Measurements from ENCODE around the gene OR5K3. TPM values are rescaled to one million over a fixed set of nuclear protein-coding genes. Genes with fewer than 3 reads are reported as not detected.
"Not testable (repeated sequence)": the region's sequence is repeated elsewhere in the genome, so short reads cannot be mapped to it uniquely, and the experiment has no call there.

Gene OR5K3
- total RNA-seq, 1 experiment from 2014 or later, result not detected

- H3K4me3 ChIP-seq (ENCODE audit: low read length); H3K27ac ChIP-seq (ENCODE audit: low read length); DNase-seq; H3K79me2 ChIP-seq (ENCODE audit: low read length); H3K9me3 ChIP-seq (ENCODE audit: low read length); H3K27me3 ChIP-seq (ENCODE audit: low read length); H3K9me2 ChIP-seq (replicated peaks; ENCODE audit: insufficient read depth, low read length); H4K20me1 ChIP-seq (ENCODE audit: insufficient read depth, low read depth, low read length); H3K9ac ChIP-seq (ENCODE audit: low read length); H3K4me2 ChIP-seq (ENCODE audit: low read depth, low read length, poor library complexity, severe bottlenecking); H3K36me3 ChIP-seq (ENCODE audit: insufficient read depth, low read length); H3K4me1 ChIP-seq (ENCODE audit: low read length); H2AFZ ChIP-seq (ENCODE audit: low read length): not testable (repeated sequence)
Measured at GRCh38 chr3:98396482-98396881, 6.0 kb downstream of the OR5K3 start.

- Histone ChIP-seq H4K20me1 (ENCODE audit: insufficient read depth, low read depth, low read length) (no peaks in the 10 kb centered on the region), H3K9ac (ENCODE audit: low read length) (no peak overlapping the region), H3K36me3 (ENCODE audit: insufficient read depth, low read length) (no peaks in the 10 kb centered on the region), H3K4me2 (ENCODE audit: low read depth, low read length, poor library complexity, severe bottlenecking) (no peak overlapping the region), H3K79me2 (ENCODE audit: low read length) (no peaks in the 10 kb centered on the region), H3K27ac (ENCODE audit: low read length) (no peak overlapping the region), H3K9me2 (replicated peaks; ENCODE audit: insufficient read depth, low read length) (no peaks in the 10 kb centered on the region), H3K4me3 (ENCODE audit: low read length) (no peak overlapping the region), H2AFZ (ENCODE audit: low read length) (no peak overlapping the region), H3K27me3 (ENCODE audit: low read length) (peaks cover 5% of the 10 kb centered on the region; the same call in 1 of the 2 replicates), H3K4me1 (ENCODE audit: low read length) (no peaks in the 10 kb centered on the region), H3K9me3 (ENCODE audit: low read length) (no peaks in the 10 kb centered on the region)
- DNase-seq, result no peak
Measured at GRCh38 chr3:98398513-98398912, 8.0 kb downstream of the OR5K3 start.

- Histone ChIP-seq H3K36me3 (ENCODE audit: insufficient read depth, low read length) (no peaks in the 10 kb centered on the region), H3K9me2 (replicated peaks; ENCODE audit: insufficient read depth, low read length) (no peaks in the 10 kb centered on the region), H3K9me3 (ENCODE audit: low read length) (no peaks in the 10 kb centered on the region), H3K27me3 (ENCODE audit: low read length) (peaks cover 5% of the 10 kb centered on the region; the same call in 1 of the 2 replicates), H4K20me1 (ENCODE audit: insufficient read depth, low read depth, low read length) (no peaks in the 10 kb centered on the region), H3K9ac (ENCODE audit: low read length) (no peak overlapping the region), H2AFZ (ENCODE audit: low read length) (no peak overlapping the region), H3K79me2 (ENCODE audit: low read length) (no peaks in the 10 kb centered on the region), H3K27ac (ENCODE audit: low read length) (no peak overlapping the region), H3K4me3 (ENCODE audit: low read length) (no peak overlapping the region), H3K4me1 (ENCODE audit: low read length) (no peaks in the 10 kb centered on the region; the same call in 1 of the 2 replicates), H3K4me2 (ENCODE audit: low read depth, low read length, poor library complexity, severe bottlenecking) (no peak overlapping the region)
- no peak for DNase-seq
Measured at GRCh38 chr3:98402507-98402906, 12.0 kb downstream of the OR5K3 start.

- no peak overlapping the region for H3K9ac ChIP-seq (ENCODE audit: low read length)
- DNase-seq, result no peak
- no peaks in the 10 kb centered on the region for H3K36me3 ChIP-seq (ENCODE audit: insufficient read depth, low read length)
- no peaks in the 10 kb centered on the region for H3K9me3 ChIP-seq (ENCODE audit: low read length)
- no peak overlapping the region for H3K4me2 ChIP-seq (ENCODE audit: low read depth, low read length, poor library complexity, severe bottlenecking)
- no peaks in the 10 kb centered on the region for H3K27me3 ChIP-seq (ENCODE audit: low read length)
- no peaks in the 10 kb centered on the region for H4K20me1 ChIP-seq (ENCODE audit: insufficient read depth, low read depth, low read length)
- no peaks in the 10 kb centered on the region for H3K79me2 ChIP-seq (ENCODE audit: low read length)
- H3K27ac ChIP-seq (ENCODE audit: low read length), result no peak overlapping the region
- H2AFZ ChIP-seq (ENCODE audit: low read length), result no peak overlapping the region
- H3K4me1 ChIP-seq (ENCODE audit: low read length), result no peaks in the 10 kb centered on the region; the same call in 1 of the 2 replicates
- no peak overlapping the region for H3K4me3 ChIP-seq (ENCODE audit: low read length)
- H3K9me2 ChIP-seq (replicated peaks; ENCODE audit: insufficient read depth, low read length), result no peaks in the 10 kb centered on the region
Measured at GRCh38 chr3:98404010-98404409, 13.5 kb downstream of the OR5K3 start.

- no peaks in the 10 kb centered on the region for H3K79me2 ChIP-seq (ENCODE audit: low read length)
- H3K36me3 ChIP-seq (ENCODE audit: insufficient read depth, low read length), result no peaks in the 10 kb centered on the region
- H3K4me3 ChIP-seq (ENCODE audit: low read length), result no peak overlapping the region
- no peaks in the 10 kb centered on the region for H3K9me3 ChIP-seq (ENCODE audit: low read length)
- H3K9me2 ChIP-seq (replicated peaks; ENCODE audit: insufficient read depth, low read length), result no peaks in the 10 kb centered on the region
- H2AFZ ChIP-seq (ENCODE audit: low read length), result no peak overlapping the region
- no peak overlapping the region for H3K9ac ChIP-seq (ENCODE audit: low read length)
- no peak overlapping the region for H3K4me2 ChIP-seq (ENCODE audit: low read depth, low read length, poor library complexity, severe bottlenecking)
- no peaks in the 10 kb centered on the region for H3K27me3 ChIP-seq (ENCODE audit: low read length)
- DNase-seq, result peak; percentile 42
- H3K27ac ChIP-seq (ENCODE audit: low read length), result no peak overlapping the region
- no peaks in the 10 kb centered on the region; the same call in 1 of the 2 replicates for H3K4me1 ChIP-seq (ENCODE audit: low read length)
- no peaks in the 10 kb centered on the region for H4K20me1 ChIP-seq (ENCODE audit: insufficient read depth, low read depth, low read length)
Measured at GRCh38 chr3:98406034-98406433, 15.6 kb downstream of the OR5K3 start.

GRCh38 chr3:98432575-98432974, 42.1 kb downstream of the OR5K3 start:
- no peaks in the 10 kb centered on the region for H3K27me3 ChIP-seq (ENCODE audit: low read length)
- H3K9ac ChIP-seq (ENCODE audit: low read length), result no peak overlapping the region
- H3K4me3 ChIP-seq (ENCODE audit: low read length), result no peak overlapping the region
- DNase-seq, result no peak
- no peaks in the 10 kb centered on the region for H3K4me1 ChIP-seq (ENCODE audit: low read length)
- no peaks in the 10 kb centered on the region for H4K20me1 ChIP-seq (ENCODE audit: insufficient read depth, low read depth, low read length)
- no peaks in the 10 kb centered on the region for H3K36me3 ChIP-seq (ENCODE audit: insufficient read depth, low read length)
- peaks cover 15% of the 10 kb centered on the region for H3K9me3 ChIP-seq (ENCODE audit: low read length)
- no peak overlapping the region for H2AFZ ChIP-seq (ENCODE audit: low read length)
- no peaks in the 10 kb centered on the region for H3K9me2 ChIP-seq (replicated peaks; ENCODE audit: insufficient read depth, low read length)
- no peaks in the 10 kb centered on the region for H3K79me2 ChIP-seq (ENCODE audit: low read length)
- H3K4me2 ChIP-seq (ENCODE audit: low read depth, low read length, poor library complexity, severe bottlenecking), result no peak overlapping the region
- H3K27ac ChIP-seq (ENCODE audit: low read length), result no peak overlapping the region

GRCh38 chr3:98433764-98434163, 43.3 kb downstream of the OR5K3 start:
- no peaks in the 10 kb centered on the region for H4K20me1 ChIP-seq (ENCODE audit: insufficient read depth, low read depth, low read length)
- no peak overlapping the region for H3K9ac ChIP-seq (ENCODE audit: low read length)
- H3K79me2 ChIP-seq (ENCODE audit: low read length), result no peaks in the 10 kb centered on the region
- no peaks in the 10 kb centered on the region for H3K36me3 ChIP-seq (ENCODE audit: insufficient read depth, low read length)
- H3K4me3 ChIP-seq (ENCODE audit: low read length), result no peak overlapping the region
- peaks cover 13% of the 10 kb centered on the region for H3K9me3 ChIP-seq (ENCODE audit: low read length)
- no peaks in the 10 kb centered on the region for H3K4me1 ChIP-seq (ENCODE audit: low read length)
- no peaks in the 10 kb centered on the region for H3K27me3 ChIP-seq (ENCODE audit: low read length)
- DNase-seq, result no peak
- no peak overlapping the region for H3K27ac ChIP-seq (ENCODE audit: low read length)
- H3K9me2 ChIP-seq (replicated peaks; ENCODE audit: insufficient read depth, low read length), result no peaks in the 10 kb centered on the region
- H3K4me2 ChIP-seq (ENCODE audit: low read depth, low read length, poor library complexity, severe bottlenecking), result no peak overlapping the region
- H2AFZ ChIP-seq (ENCODE audit: low read length), result no peak overlapping the region

GRCh38 chr3:98434412-98434811, 43.9 kb downstream of the OR5K3 start:
- Histone ChIP-seq H3K4me1 (ENCODE audit: low read length) (no peaks in the 10 kb centered on the region), H3K9me2 (replicated peaks; ENCODE audit: insufficient read depth, low read length) (no peaks in the 10 kb centered on the region), H3K4me2 (ENCODE audit: low read depth, low read length, poor library complexity, severe bottlenecking) (no peak overlapping the region), H3K27ac (ENCODE audit: low read length) (no peak overlapping the region), H3K9ac (ENCODE audit: low read length) (no peak overlapping the region), H2AFZ (ENCODE audit: low read length) (no peak overlapping the region), H3K9me3 (ENCODE audit: low read length) (peaks cover 10% of the 10 kb centered on the region), H4K20me1 (ENCODE audit: insufficient read depth, low read depth, low read length) (no peaks in the 10 kb centered on the region), H3K4me3 (ENCODE audit: low read length) (no peak overlapping the region), H3K36me3 (ENCODE audit: insufficient read depth, low read length) (no peaks in the 10 kb centered on the region), H3K27me3 (ENCODE audit: low read length) (no peaks in the 10 kb centered on the region), H3K79me2 (ENCODE audit: low read length) (no peaks in the 10 kb centered on the region)
- DNase-seq, result no peak

- Histone ChIP-seq H3K9me2 (replicated peaks; ENCODE audit: insufficient read depth, low read length) (no peaks in the 10 kb centered on the region), H3K36me3 (ENCODE audit: insufficient read depth, low read length) (no peaks in the 10 kb centered on the region), H3K4me3 (ENCODE audit: low read length) (no peak overlapping the region), H3K79me2 (ENCODE audit: low read length) (no peaks in the 10 kb centered on the region), H4K20me1 (ENCODE audit: insufficient read depth, low read depth, low read length) (no peaks in the 10 kb centered on the region), H3K4me1 (ENCODE audit: low read length) (no peaks in the 10 kb centered on the region), H3K9me3 (ENCODE audit: low read length) (no peaks in the 10 kb centered on the region), H3K9ac (ENCODE audit: low read length) (no peak overlapping the region), H3K27ac (ENCODE audit: low read length) (no peak overlapping the region), H3K4me2 (ENCODE audit: low read depth, low read length, poor library complexity, severe bottlenecking) (no peak overlapping the region), H3K27me3 (ENCODE audit: low read length) (no peaks in the 10 kb centered on the region), H2AFZ (ENCODE audit: low read length) (no peak overlapping the region)
- no peak for DNase-seq
Measured at GRCh38 chr3:98440283-98440682, 49.8 kb downstream of the OR5K3 start.
